ENCODE data around the gene NEK1. TPM values are rescaled to one million over a fixed set of nuclear protein-coding genes. Genes with fewer than 3 reads are reported as not detected.

Gene NEK1
- total RNA-seq, 4 donors from 2014 or later: 18.8 to 33.8 (median 25.0) TPM

DNA sequence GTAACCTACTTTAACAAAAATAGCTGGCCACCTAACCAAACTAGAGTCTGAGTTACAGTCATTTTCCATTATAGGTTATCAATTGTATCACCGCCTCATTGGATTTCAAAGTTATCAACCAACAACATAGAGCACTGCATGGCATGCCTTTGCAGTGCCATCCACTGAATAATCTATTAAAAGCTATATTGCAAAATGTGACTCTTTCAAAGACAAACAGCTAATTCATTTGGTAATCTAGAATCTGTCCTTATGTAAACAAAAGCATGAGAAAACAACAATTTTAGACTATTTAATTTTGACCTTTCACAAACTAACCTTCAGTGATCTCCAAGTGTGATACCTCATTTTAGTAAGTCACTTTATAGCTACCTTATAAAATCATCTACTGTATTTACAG lies 197.5 kb downstream of the NEK1 start:
- Histone ChIP-seq H3K36me3 (no peaks in the 10 kb centered on the region), H3K9me3 (no peaks in the 10 kb centered on the region), H3K27me3 (no peaks in the 10 kb centered on the region), H3K27ac (no peak overlapping the region), H3K4me3 (no peak overlapping the region), H3K4me1 (no peaks in the 10 kb centered on the region)
- intact Hi-C loops (cut with DNase I; ENCODE audit: low total_unique reads): no loop called here
- no peak for DNase-seq
- TF ChIP-seq POLR2A (IDR thresholded peaks at IDR 0.05): no peak

DNA sequence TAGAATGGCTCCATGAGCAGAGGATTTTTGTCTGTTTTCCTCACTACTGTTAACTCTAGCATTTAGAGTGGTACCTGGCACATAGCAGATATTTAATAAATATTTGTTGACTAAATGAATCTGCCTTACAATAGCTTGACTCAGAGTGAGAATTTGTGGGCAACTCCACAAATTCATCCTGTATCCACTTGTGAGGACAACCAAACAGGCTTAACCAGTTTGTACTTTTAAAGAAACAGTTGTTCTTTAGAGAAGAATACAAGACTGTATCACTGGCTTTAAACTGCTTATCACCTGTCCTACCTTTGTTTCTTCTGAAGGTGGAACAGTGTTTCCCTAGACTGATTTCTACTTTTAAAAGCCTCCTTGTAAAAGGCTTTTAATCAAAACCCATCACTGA lies 200.3 kb downstream of the NEK1 start:
- Histone ChIP-seq H3K36me3 (no peaks in the 10 kb centered on the region), H3K27ac (no peak overlapping the region), H3K4me3 (no peak overlapping the region), H3K4me1 (no peaks in the 10 kb centered on the region), H3K27me3 (no peaks in the 10 kb centered on the region), H3K9me3 (no peaks in the 10 kb centered on the region)
- intact Hi-C loops (cut with DNase I; ENCODE audit: low total_unique reads): no loop called here
- DNase-seq: no peak
- no peak for TF ChIP-seq POLR2A (IDR thresholded peaks at IDR 0.05)
- TF ChIP-seq, protein P1, sequence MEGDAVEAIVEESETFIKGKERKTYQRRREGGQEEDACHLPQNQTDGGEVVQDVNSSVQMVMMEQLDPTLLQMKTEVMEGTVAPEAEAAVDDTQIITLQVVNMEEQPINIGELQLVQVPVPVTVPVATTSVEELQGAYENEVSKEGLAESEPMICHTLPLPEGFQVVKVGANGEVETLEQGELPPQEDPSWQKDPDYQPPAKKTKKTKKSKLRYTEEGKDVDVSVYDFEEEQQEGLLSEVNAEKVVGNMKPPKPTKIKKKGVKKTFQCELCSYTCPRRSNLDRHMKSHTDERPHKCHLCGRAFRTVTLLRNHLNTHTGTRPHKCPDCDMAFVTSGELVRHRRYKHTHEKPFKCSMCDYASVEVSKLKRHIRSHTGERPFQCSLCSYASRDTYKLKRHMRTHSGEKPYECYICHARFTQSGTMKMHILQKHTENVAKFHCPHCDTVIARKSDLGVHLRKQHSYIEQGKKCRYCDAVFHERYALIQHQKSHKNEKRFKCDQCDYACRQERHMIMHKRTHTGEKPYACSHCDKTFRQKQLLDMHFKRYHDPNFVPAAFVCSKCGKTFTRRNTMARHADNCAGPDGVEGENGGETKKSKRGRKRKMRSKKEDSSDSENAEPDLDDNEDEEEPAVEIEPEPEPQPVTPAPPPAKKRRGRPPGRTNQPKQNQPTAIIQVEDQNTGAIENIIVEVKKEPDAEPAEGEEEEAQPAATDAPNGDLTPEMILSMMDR (IDR thresholded peaks at IDR 0.05): no peak

- H3K27me3 ChIP-seq: no peaks in the 10 kb centered on the region
- no peaks in the 10 kb centered on the region for H3K36me3 ChIP-seq
- no peak overlapping the region for H3K27ac ChIP-seq
- H3K4me1 ChIP-seq: no peaks in the 10 kb centered on the region
- no peak for TF ChIP-seq POLR2A (IDR thresholded peaks at IDR 0.05)
- no peaks in the 10 kb centered on the region for H3K9me3 ChIP-seq
- no peak for DNase-seq
- intact Hi-C loops (cut with DNase I; ENCODE audit: low total_unique reads): no loop called here
- no peak overlapping the region for H3K4me3 ChIP-seq
Measured at GRCh38 chr4:169410839-169411770, 201.3 kb downstream of the NEK1 start.

DNA sequence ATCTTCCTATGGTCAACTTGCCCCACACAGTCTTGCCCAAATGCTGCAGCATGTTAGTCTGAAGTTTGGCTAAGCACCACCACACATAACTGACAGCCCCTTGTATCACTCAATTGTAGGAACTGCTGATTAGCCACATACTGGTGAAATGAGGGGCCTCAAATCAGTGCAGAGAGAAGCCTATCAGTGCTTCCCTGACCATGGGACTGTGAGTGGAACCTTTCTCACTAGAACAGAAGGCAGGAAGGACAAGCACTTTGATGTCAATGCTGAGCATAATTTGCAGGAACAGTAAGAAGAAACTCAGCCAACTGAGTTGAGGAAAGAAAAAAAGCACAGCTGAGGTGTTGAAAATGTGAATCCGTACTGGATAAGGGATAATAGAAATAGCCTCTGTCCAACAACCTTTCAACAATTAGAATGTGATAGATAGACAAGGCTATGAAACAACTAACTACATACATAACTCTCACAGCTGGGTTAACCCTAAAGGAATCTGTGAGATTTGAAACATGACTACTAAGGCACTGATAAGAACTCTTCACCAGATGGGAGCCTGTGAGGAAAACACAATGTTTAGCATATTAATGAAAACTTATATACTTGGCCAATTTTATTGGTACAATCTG lies 205.1 kb downstream of the NEK1 start:
- intact Hi-C loops (cut with DNase I; ENCODE audit: low total_unique reads): no loop called here
- Histone ChIP-seq H3K36me3 (no peaks in the 10 kb centered on the region), H3K4me1 (no peaks in the 10 kb centered on the region), H3K9me3 (no peaks in the 10 kb centered on the region), H3K27me3 (no peaks in the 10 kb centered on the region), H3K27ac (no peak overlapping the region), H3K4me3 (no peak overlapping the region)
- no peak for DNase-seq
- no peak for TF ChIP-seq POLR2A (IDR thresholded peaks at IDR 0.05)
- TF ChIP-seq, protein P1 (IDR thresholded peaks at IDR 0.05): no peak

DNA sequence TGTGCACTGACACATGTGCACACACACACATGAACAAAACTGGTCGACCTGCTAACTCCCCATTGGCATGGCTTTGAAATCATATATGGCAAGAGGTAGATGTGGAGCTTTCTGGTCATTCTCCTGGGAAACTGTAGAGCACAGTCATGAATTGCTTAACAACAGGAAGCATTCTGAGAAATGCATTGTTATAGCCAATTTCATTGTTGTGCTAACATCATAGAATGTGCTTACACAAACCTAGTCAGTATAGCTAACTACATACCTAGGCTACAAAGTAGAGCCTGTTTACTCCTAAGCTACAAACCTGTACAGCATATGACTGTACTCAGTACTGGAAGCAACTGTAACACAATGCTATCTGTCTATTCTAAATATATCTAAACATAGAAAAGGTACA lies 207.4 kb downstream of the NEK1 start:
- Histone ChIP-seq H3K27ac (no peak overlapping the region), H3K4me1 (no peaks in the 10 kb centered on the region), H3K27me3 (no peaks in the 10 kb centered on the region), H3K36me3 (no peaks in the 10 kb centered on the region), H3K4me3 (no peak overlapping the region), H3K9me3 (no peaks in the 10 kb centered on the region)
- TF ChIP-seq, protein P1 (IDR thresholded peaks at IDR 0.05): no peak
- no peak for TF ChIP-seq POLR2A (IDR thresholded peaks at IDR 0.05)
- intact Hi-C loops (cut with DNase I; ENCODE audit: low total_unique reads): no loop called here
- DNase-seq: no peak

DNA sequence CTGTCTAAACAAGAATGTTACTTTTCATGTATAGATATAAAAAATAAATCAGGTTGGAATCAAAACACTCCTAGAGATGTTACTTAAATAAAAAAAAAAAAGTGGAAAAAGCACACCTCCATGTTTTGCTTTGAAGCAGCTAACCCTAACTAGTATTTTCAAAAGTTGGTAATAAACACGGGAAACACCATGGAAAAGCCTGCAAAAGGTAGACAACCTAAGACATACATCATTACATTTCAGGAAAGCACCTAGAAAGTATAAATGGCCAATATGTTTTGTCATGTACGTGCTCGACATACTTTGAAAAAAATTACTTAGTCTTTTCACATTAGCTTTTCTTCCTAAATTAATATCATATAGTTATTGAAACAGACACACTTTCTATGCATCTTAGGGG lies 211.6 kb downstream of the NEK1 start:
- intact Hi-C loops (cut with DNase I; ENCODE audit: low total_unique reads): no loop called here
- no peaks in the 10 kb centered on the region for H3K4me1 ChIP-seq
- no peaks in the 10 kb centered on the region for H3K27me3 ChIP-seq
- no peaks in the 10 kb centered on the region for H3K9me3 ChIP-seq
- no peak overlapping the region for H3K27ac ChIP-seq
- H3K4me3 ChIP-seq: no peak overlapping the region
- TF ChIP-seq, protein P1 (IDR thresholded peaks at IDR 0.05): no peak
- TF ChIP-seq POLR2A (IDR thresholded peaks at IDR 0.05): no peak
- H3K36me3 ChIP-seq: no peaks in the 10 kb centered on the region
- DNase-seq: no peak

Measured in uterus (tissue), 4 donors.